Thymus (tissue), 11 donors: ENCODE measurements around the gene EPDR1. TPM values are rescaled to one million over a fixed set of nuclear protein-coding genes. Genes with fewer than 3 reads are reported as not detected.
A peak's percentile ranks its signal among the peaks of the same experiment; 100 is the strongest.

Experiments
- DNase-seq, 9 donors: peaks; one replicate each; pipeline ENCODE4 v3.0.0-alpha.2; 2013; ENCODE audit warnings: low spot score in 9 of 9, low read depth in 6 of 9, missing footprints in 1 of 9
- H3K27ac ChIP-seq, 2 donors: one replicate each; pipeline ENCODE4 v1.5.1; 2013; ENCODE audit warnings: control low read depth in 1 of 2, low read depth in 1 of 2, low read length in 1 of 2, mild to moderate bottlenecking in 1 of 2, moderate library complexity in 1 of 2
- H3K27me3 ChIP-seq, 2 donors: one replicate each; pipeline ENCODE4 v1.5.1; 2013; ENCODE audit warnings: low read length in 1 of 2; ENCODE audit not compliant: control insufficient read depth in 2 of 2, insufficient read depth in 1 of 2
- H3K36me3 ChIP-seq, 2 donors: one replicate each; pipeline ENCODE4 v1.5.1; 2013; ENCODE audit warnings: low read length in 1 of 2, mild to moderate bottlenecking in 1 of 2, moderate library complexity in 1 of 2; ENCODE audit not compliant: control insufficient read depth in 2 of 2, insufficient read depth in 2 of 2
- H3K4me1 ChIP-seq, 2 donors: one replicate each; pipeline ENCODE4 v1.5.1; 2013; ENCODE audit warnings: low read length in 2 of 2; ENCODE audit not compliant: control insufficient read depth in 2 of 2, insufficient read depth in 2 of 2
- H3K4me3 ChIP-seq, 2 donors: one replicate each; pipeline ENCODE4 v1.5.1; 2013; ENCODE audit warnings: low read length in 2 of 2, control low read depth in 1 of 2, mild to moderate bottlenecking in 1 of 2
- H3K9me3 ChIP-seq, 2 donors: one replicate each; pipeline ENCODE4 v1.5.1; 2013; ENCODE audit warnings: low read length in 1 of 2, mild to moderate bottlenecking in 1 of 2; ENCODE audit not compliant: control insufficient read depth in 2 of 2, insufficient read depth in 1 of 2
- WGBS: extraction: QIAGEN DNeasy Blood & Tissue Kit; methylation state at CpG from one replicate; pipeline ENCODE4 v1.1.7; 2013; 5-methylcytosine and 5-hydroxymethylcytosine counted together
- polyA plus RNA-seq: library from polyadenylated mRNA; stranded (reverse); fragments of 200-250 nt; gene quantifications from one replicate; pipeline ENCODE4 v1.2.3, GENCODE V29; 2013
- total RNA-seq: library from RNA; stranded (reverse); fragments of 120-200 nt; gene quantifications from one replicate; pipeline ENCODE4 v1.2.4, GENCODE V29; 2013
- donor health status: healthy.

Gene EPDR1
- total and polyA plus RNA-seq, 2 donors: 7.2 to 10.7 TPM

DNA sequence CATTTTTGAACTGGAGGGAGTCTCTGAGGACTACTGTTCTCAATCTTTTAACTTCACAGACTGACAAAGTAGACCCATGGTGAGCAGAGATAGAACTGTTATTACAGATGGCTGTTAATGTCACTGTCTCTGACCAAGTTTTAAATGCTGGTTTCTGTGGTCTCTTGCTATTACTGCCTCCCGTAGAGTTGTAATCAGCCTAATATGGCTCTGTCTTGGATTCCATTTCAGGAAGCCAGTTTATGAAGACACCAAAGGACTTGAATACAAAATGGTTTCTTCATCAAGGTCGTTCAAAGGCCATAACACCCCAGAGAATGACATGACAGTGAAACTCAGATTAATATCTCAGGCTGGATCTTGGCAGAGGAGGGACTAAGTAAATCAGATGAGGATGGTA lies 7.7 kb upstream of the EPDR1 start:
- no peaks in the 10 kb centered on the region for H3K36me3 ChIP-seq
- DNase-seq: no peak
- 90% methylated on average over 2 of the region's 2 CpGs for WGBS
- no peak overlapping the region for H3K27ac ChIP-seq
- peaks cover 0 to 5% of the 10 kb centered on the region in 2 donors for H3K9me3 ChIP-seq
- H3K27me3 ChIP-seq: peaks cover 18 to 24% of the 10 kb centered on the region in 2 donors
- no peak overlapping the region for H3K4me3 ChIP-seq
- H3K4me1 ChIP-seq: peaks cover 16% of the 10 kb centered on the region in 2 donors

DNA sequence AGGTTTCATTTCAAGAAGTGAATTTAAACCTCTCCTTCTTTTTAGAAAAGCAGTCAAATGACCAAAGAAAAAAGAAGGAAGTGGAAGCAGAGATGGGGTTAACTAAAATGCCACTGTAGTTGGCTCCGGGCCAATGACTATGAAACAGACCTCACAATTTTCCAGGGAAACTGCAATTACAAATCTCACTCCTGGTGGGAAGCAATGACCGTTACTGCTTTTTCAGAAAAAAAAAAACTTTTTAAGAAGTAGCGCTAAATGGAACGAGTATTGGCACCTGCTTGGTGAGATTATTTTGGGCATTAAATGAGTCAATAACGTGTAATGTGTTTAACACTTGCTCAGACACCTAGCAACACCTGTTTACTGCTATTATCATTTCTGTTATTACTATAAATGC lies 5.0 kb upstream of the EPDR1 start:
- Histone ChIP-seq H3K4me3 (no peak overlapping the region), H3K36me3 (no peaks in the 10 kb centered on the region), H3K27me3 (peaks cover 18 to 35% of the 10 kb centered on the region in 2 donors), H3K4me1 (peaks cover 16 to 21% of the 10 kb centered on the region in 2 donors), H3K9me3 (peaks cover 0 to 5% of the 10 kb centered on the region in 2 donors), H3K27ac (no peak overlapping the region)
- WGBS: 6% methylated on average over 5 of the region's 5 CpGs
- DNase-seq: no peak

DNA sequence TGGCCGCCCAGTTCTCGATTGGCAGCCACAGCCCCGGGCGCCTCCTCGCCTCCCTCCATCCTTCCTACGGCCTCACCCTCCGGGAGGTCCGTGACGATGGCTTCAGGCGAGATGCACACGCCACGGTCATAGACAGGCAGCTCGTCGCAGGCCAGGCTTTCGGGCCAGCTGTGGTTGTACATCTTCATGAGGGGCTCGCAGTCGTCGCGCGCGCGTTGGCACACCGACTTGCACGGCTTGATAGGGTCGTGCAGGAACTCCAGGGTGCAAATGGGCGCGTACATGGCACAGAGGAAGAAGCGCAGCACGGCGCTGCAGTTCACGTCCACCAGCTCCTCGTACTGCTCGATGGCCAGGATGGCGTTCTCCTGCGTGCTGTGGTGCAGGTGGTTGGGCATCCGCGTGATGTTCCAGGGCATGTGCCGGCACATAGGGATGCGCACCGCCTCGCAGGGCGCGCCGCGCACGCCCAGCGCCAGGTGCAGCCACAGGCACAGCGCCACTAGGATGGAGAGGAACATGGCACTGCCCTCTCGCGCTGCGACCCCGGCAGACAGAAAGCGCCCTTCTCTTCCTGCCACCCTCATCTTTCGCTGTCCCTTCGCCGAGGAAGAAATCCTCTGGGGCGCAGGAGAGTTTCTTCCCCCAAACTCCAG lies 4.3 kb upstream of the EPDR1 start:
- DNase-seq: peak in 3 of 9 donors; percentile 9 to 45 (median 15)
- Histone ChIP-seq H3K27me3 (peaks cover 18 to 35% of the 10 kb centered on the region in 2 donors), H3K36me3 (no peaks in the 10 kb centered on the region), H3K4me3 (peak overlapping the region; percentile 22 to 48), H3K27ac (no peak overlapping the region), H3K9me3 (peaks cover 0 to 6% of the 10 kb centered on the region in 2 donors), H3K4me1 (peaks cover 16 to 21% of the 10 kb centered on the region in 2 donors)
- WGBS: 3% methylated on average over 57 of the region's 57 CpGs

DNA sequence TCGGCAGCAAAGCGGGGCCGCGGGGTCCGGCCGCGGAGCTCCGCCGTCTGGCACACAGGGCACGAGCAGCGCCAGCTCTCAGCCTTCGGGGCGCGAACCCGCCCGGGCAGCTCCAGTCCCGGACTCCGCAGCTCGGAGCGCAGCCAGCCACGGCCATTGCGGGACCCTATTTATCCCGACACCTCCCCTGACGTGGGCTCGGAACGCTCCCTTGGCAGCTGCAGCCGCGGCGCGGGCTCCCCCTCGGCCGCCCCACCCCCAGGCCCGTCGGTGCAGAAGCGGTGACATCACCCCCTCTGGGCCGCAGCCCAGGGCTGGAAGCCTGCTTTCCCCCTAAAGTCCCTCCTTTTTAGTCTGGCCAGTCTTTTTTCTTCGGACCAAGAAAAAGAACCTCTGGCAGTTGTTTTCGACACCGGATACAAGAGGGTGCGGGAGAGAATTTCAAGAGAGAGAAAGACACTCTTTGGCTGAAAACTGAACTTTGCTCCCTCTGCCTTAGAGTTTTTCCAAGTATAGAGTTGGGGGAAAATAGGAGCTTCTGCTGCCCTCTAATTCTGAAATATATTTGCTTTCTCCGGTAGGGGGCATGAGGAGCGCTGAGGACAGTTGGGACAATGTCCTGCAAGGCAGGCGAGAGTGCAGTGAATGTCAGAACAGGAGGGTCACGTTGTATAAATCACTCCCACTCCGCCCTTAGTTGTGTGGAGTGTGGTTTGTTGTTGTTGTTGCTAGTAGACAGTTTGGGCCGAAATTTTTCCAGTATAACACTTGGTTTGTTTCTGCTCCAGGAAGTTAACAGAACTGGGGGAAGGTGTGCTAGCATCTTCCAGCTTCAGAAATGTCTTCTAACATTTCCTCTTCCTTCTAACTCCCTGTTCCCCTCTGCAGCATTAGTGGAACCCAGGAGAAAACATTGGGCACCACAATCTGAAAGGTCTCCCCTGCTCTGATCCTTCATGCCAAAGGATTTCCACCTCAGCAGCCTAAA lies 3.5 kb upstream of the EPDR1 start, which contains the start of gene SFRP4:
Gene SFRP4 (minus strand): TSS at position 145 of the 988 bp plus-strand sequence. CDS start 280 bp downstream, outside the sequence.
- Histone ChIP-seq H3K9me3 (peaks cover 0 to 8% of the 10 kb centered on the region in 2 donors), H3K36me3 (no peaks in the 10 kb centered on the region), H3K4me3 (peak within 1 kb of the TSS; percentile 22 to 48), H3K4me1 (peaks cover 19 to 24% of the 10 kb centered on the region in 2 donors), H3K27me3 (peaks cover 18 to 35% of the 10 kb centered on the region in 2 donors), H3K27ac (no peak within 1 kb of the TSS)
- DNase-seq: peak in 5 of 9 donors; percentile 9 to 48 (median 17)
- WGBS: 2% methylated on average over 46 of the region's 46 CpGs

DNA sequence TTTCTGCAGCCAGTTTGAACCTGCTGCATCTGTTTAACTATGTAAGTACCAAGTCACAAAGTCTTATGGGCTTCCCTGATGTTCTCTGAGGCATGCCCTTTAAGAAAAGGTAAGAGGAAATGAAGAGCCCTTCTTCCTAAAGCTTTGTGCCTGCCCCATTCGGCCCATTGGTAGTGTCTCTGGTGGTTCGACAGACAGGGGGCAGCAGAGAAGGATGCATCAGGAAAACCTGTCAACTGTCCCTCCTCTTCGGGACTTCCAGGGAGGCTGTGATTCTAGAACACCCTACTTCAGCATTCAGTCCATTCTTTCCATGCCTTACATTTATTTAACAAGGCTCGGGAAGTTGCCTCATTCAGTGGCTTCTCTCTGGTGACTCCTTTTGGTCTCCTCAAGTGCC lies 1.9 kb upstream of the EPDR1 start:
- H3K27me3 ChIP-seq: peaks cover 18 to 35% of the 10 kb centered on the region in 2 donors

DNA sequence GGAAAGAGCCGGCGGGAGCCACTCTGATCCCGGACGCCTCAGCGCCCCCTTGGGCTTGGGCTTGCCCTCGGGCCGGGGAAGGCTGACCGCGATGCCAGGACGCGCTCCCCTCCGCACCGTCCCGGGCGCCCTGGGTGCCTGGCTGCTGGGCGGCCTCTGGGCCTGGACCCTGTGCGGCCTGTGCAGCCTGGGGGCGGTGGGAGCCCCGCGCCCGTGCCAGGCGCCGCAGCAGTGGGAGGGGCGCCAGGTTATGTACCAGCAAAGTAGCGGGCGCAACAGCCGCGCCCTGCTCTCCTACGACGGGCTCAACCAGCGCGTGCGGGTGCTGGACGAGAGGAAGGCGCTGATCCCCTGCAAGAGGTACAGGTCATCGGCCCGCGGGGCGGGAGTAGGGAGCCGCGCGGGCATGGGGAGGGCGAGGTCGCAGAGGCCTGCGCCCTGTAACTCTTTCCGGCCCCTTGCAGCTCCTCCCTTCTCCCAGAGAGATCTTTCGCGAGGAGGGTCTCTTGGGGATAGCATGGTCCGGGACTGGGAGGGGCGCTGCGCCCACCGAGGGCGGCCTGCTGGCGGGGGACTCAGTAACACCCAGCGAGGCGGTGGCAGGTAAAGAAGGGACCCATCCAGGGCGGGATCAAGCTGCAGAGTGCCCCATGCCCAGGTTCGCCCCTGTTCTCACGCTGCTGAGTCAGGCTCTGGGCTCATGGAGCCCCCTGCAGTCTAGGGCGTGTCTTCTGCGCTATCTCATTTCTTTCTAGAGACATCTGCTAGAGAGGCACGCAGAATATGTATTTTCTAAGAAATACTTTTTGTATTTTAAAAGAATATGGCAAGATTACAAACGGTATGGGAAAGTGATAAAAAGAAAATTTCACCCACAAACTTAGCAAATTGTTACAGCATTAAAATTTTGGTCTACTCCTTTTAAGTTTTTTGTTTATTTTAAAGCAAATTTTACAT lies 687 bp downstream of the EPDR1 start:
- Histone ChIP-seq H3K27ac (peak overlapping the region; percentile 21 to 72), H3K4me3 (peak overlapping the region; percentile 73 to 85), H3K4me1 (peaks cover 20 to 23% of the 10 kb centered on the region in 2 donors), H3K36me3 (peaks cover 0 to 3% of the 10 kb centered on the region in 2 donors), H3K9me3 (peaks cover 0 to 6% of the 10 kb centered on the region in 2 donors), H3K27me3 (peaks cover 11 to 26% of the 10 kb centered on the region in 2 donors)
- peak; percentile 43 to 87 (median 64) for DNase-seq
- under 1% methylated on average over 63 of the region's 63 CpGs for WGBS

More for the DNA sequence above, 1.9 kb upstream of the EPDR1 start:
- peaks cover 0 to 8% of the 10 kb centered on the region in 2 donors for H3K9me3 ChIP-seq
- no peaks in the 10 kb centered on the region for H3K36me3 ChIP-seq
- H3K4me3 ChIP-seq: no peak overlapping the region
- peaks cover 24 to 28% of the 10 kb centered on the region in 2 donors for H3K4me1 ChIP-seq
- no peak overlapping the region for H3K27ac ChIP-seq
- 65% methylated on average over 4 of the region's 4 CpGs for WGBS
- DNase-seq: no peak

DNA sequence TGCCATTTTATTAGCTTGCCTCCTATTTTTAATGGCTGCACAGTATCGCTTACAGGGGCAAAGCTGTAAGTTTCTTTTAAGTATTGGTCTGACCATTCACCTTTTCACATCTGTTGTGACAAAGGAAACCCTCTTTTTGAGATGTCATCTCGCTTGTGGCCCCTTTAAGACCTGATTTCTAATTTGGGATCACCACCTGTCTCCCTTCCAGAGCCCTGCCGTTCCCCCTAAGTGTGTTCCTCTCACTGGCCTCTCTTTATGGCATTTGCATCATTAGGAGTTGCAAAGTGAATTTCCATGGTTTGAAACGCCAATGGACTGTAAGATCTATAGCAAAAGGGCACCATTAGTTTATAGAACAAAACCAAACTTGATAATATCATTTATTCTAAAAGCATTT lies 1.4 kb downstream of the EPDR1 start:
- 61% methylated on average over 4 of the region's 4 CpGs for WGBS
- Histone ChIP-seq H3K9me3 (peaks cover 0 to 2% of the 10 kb centered on the region in 2 donors), H3K27ac (no peak overlapping the region), H3K4me1 (peaks cover 14 to 16% of the 10 kb centered on the region in 2 donors), H3K27me3 (peaks cover 5 to 18% of the 10 kb centered on the region in 2 donors), H3K36me3 (peaks cover 0 to 3% of the 10 kb centered on the region in 2 donors), H3K4me3 (peak overlapping the region in 1 of 2 donors; percentile 85)
- no peak for DNase-seq

DNA sequence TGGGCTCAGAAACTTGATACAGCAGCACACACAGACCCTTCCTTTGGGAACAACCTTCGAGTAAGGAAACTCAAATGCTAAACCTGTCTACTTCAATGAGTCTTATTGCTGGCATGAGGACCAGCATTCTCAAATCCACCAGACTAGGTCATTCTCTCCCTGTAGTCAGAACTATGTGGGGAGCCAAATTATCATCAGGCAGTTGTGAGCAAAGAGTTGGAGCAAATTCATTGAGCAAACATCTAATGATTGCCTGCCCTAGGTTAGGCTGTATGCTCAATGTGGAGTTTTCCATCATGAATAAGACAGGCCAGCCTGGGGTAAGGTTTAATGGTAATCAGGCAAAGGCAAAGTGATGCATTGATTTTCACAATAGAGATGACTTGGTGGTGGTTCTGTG lies 3.6 kb downstream of the EPDR1 start:
- Histone ChIP-seq H3K4me3 (no peak overlapping the region), H3K9me3 (peaks cover 0 to 2% of the 10 kb centered on the region in 2 donors), H3K36me3 (peaks cover 0 to 3% of the 10 kb centered on the region in 2 donors), H3K4me1 (peaks cover 8 to 11% of the 10 kb centered on the region in 2 donors), H3K27ac (no peak overlapping the region), H3K27me3 (peaks cover 0 to 2% of the 10 kb centered on the region in 2 donors)
- 95% methylated on average over 1 of the region's 1 CpG for WGBS
- DNase-seq: no peak
